GM12878 (cell line): ENCODE measurements around the gene ABCA9. TPM values are rescaled to one million over a fixed set of nuclear protein-coding genes. Genes with fewer than 3 reads are reported as not detected.

Source experiments
- ATAC-seq: fragments of 200-7000 bp; cut with Tn5 transposase; 3 replicates; pipeline ENCODE4 v1.9.1; 2020; ENCODE audit warnings: mild to moderate bottlenecking, moderate library complexity
- BruUV-seq: library from RNA; stranded (reverse); fragments of 400-500 nt; replicated peaks from 2 replicates; lab custom pipeline; 2021; lab: Mats Ljungman, UMichigan
- CTCF ChIA-PET: fragments of 300-600 bp; sonication (Branson Sonifier 250); formaldehyde crosslinking; extraction: SDS; loops from one replicate; lab custom pipeline; 2021; ENCODE audit warnings: inconsistent platforms; lab: Yijun Ruan, JAX
- POLR2A ChIA-PET: fragments of 350-600 bp; formaldehyde crosslinking; extraction: SDS; loops from one replicate; lab custom pipeline; 2021; ENCODE audit warnings: inconsistent platforms; lab: Charles Lee
- RAD21 ChIA-PET: fragments of 300-600 bp; sonication (Branson Sonifier 250); formaldehyde crosslinking; loops from one replicate; lab custom pipeline; 2023; ENCODE audit warnings: antibody characterized with exemption; ENCODE audit not compliant: unreplicated experiment; lab: Charles Lee
- SMC1A ChIA-PET: fragments of 300-600 bp; sonication (Branson Sonifier 250); formaldehyde crosslinking; loops from one replicate; lab custom pipeline; 2023; ENCODE audit not compliant: unreplicated experiment, uncharacterized antibody; lab: Charles Lee
- DNase-seq: peaks from one replicate; pipeline ENCODE4 v3.0.0-alpha.2; 2011; ENCODE audit warnings: low read depth, low spot score
- FAIRE-seq: peaks from 3 replicates; lab custom pipeline; 2011; peaks lifted over from hg19 to GRCh38; lab: Jason Lieb, UNC
- H2AFZ ChIP-seq: 2 replicates; pipeline ENCODE4 v1.6.0; 2011; ENCODE audit warnings: low read depth, low read length, control low read depth; ENCODE audit not compliant: control insufficient read depth
- H3K27ac ChIP-seq: 2 replicates; pipeline ENCODE4 v1.5.1; 2011; ENCODE audit warnings: control low read depth; ENCODE audit not compliant: control insufficient read depth, insufficient read depth
- H3K27me3 ChIP-seq, 2 experiments: replicated peaks in 1 of 2; 2 replicates each; pipeline versions ENCODE4 v1.6.0 to v1.6.1; 2011; ENCODE audit warnings: low read length in 1 of 2; ENCODE audit not compliant: control insufficient read depth in 2 of 2, insufficient read depth in 2 of 2
- H3K36me3 ChIP-seq, 2 experiments: 2 replicates each; pipeline ENCODE4 v1.5.1; 2011; ENCODE audit warnings: low read length in 1 of 2; ENCODE audit not compliant: control insufficient read depth in 2 of 2, insufficient read depth in 2 of 2
- H3K4me1 ChIP-seq: 2 replicates; pipeline ENCODE4 v1.6.1; 2011; ENCODE audit warnings: mild to moderate bottlenecking, low read length, moderate library complexity, mixed read lengths; ENCODE audit not compliant: control insufficient read depth, insufficient read depth
- H3K4me2 ChIP-seq: 2 replicates; pipeline ENCODE4 v1.6.0; 2011; ENCODE audit warnings: control low read depth; ENCODE audit not compliant: control insufficient read depth, insufficient read depth
- H3K4me3 ChIP-seq: fragments of 200-600 bp; sonication (generic); 2 replicates; pipeline ENCODE4 v1.5.1; 2016
- H3K79me2 ChIP-seq: 2 replicates; pipeline ENCODE4 v1.6.0; 2011; ENCODE audit warnings: low read length; ENCODE audit not compliant: control insufficient read depth, insufficient read depth
- H3K9ac ChIP-seq: 2 replicates; pipeline ENCODE4 v1.8.0; 2011; ENCODE audit warnings: low read length, control low read depth, mixed read lengths; ENCODE audit not compliant: control insufficient read depth, insufficient read depth
- H3K9me3 ChIP-seq: replicated peaks from 3 replicates; pipeline ENCODE4 v1.5.1; 2011; ENCODE audit warnings: mild to moderate bottlenecking, low read length; ENCODE audit not compliant: control insufficient read depth, insufficient read depth
- H4K20me1 ChIP-seq: 2 replicates; pipeline ENCODE4 v1.6.0; 2011; ENCODE audit not compliant: control insufficient read depth, insufficient read depth
- HDGF ChIP-seq: fragments of 450-650 bp; IDR thresholded peaks from 2 replicates; pipeline ENCODE4 v1.6.1; 2016; ENCODE audit warnings: antibody characterized with exemption
- IKZF2 ChIP-seq, 2 experiments: fragments of 450-650 bp; IDR thresholded peaks; 2 replicates each; pipeline ENCODE4 v1.6.1; 2017; ENCODE audit warnings: mild to moderate bottlenecking in 2 of 2, moderate library complexity in 2 of 2
- MEF2A ChIP-seq: IDR thresholded peaks from 2 replicates; pipeline ENCODE4 v1.6.1; 2011; ENCODE audit warnings: low read depth, mild to moderate bottlenecking, low read length, moderate library complexity; ENCODE audit not compliant: insufficient read depth
- RAD21 ChIP-seq: IDR thresholded peaks from 2 replicates; pipeline ENCODE4 v1.6.1; 2011; ENCODE audit warnings: mild to moderate bottlenecking, low read depth, low read length, moderate library complexity; ENCODE audit not compliant: insufficient read depth
- STAT3 ChIP-seq: IDR thresholded peaks from 2 replicates; pipeline ENCODE4 v1.6.1; 2011; ENCODE audit warnings: low read depth, low read length, improper control_type of control experiment
- WGBS: methylation state at CpG from one replicate; pipeline ENCODE4 v1.1.6; 2016; ENCODE audit warnings: low lambda C conversion rate; ENCODE audit not compliant: insufficient replicate concordance, insufficient coverage; ENCODE audit errors: missing lambda C conversion rate; 5-methylcytosine and 5-hydroxymethylcytosine counted together
- in situ Hi-C: fragments of 300-500 bp; cut with MboI; formaldehyde crosslinking; loops from 9 replicates; pipeline ENCODE4 v1.14.3; 2018; ENCODE audit warnings: mixed read lengths
- intact Hi-C: fragments of 100-400 bp; cut with micrococcal nuclease; formaldehyde crosslinking; loops from one replicate; pipeline ENCODE4 v1.14.2; 2022; ENCODE audit not compliant: unreplicated experiment
- polyA plus RNA-seq, 11 experiments: library from polyadenylated mRNA; depleted of rRNA in 4 of 11; unstranded in 6 of 11; stranded (reverse) in 5 of 11; fragments of >200 nt; fragmentation: Nextera tagmentation in 4 of 11; fragmentation: Illumina TruSeq in 1 of 11; extraction: Ambion mirVana in 4 of 11; extraction: Trizol in 1 of 11; gene quantifications; 1 replicate in 1 of 11; 2 replicates in 10 of 11; pipeline versions ENCODE4 v1.2.1 to v1.2.3, GENCODE V29; 2011 to 2016; ENCODE audit warnings: inconsistent platforms in 2 of 11, missing spikeins in 2 of 11, low read depth in 1 of 11
- total RNA-seq, 4 experiments: library from RNA; depleted of rRNA in 3 of 4; stranded (reverse); fragments of >200 nt in 3 of 4; fragmentation: Illumina TruSeq in 1 of 4; extraction: Trizol in 1 of 4; gene quantifications; 2 replicates each; pipeline versions ENCODE4 v1.2.1 to v1.2.3, GENCODE V29; 2013 to 2021
- TF ChIP-seq, protein P1 (sequence below), 3 experiments: IDR thresholded peaks in 2 of 3; conservative IDR thresholded peaks in 1 of 3; 2 replicates each; pipeline ENCODE4 v1.5.1; 2011; ENCODE audit warnings: low read depth in 3 of 3, low read length in 3 of 3, mild to moderate bottlenecking in 3 of 3, control low read depth in 2 of 3, moderate library complexity in 2 of 3, inconsistent platforms in 1 of 3, mixed read lengths in 1 of 3; ENCODE audit not compliant: control insufficient read depth in 2 of 3, insufficient read depth in 1 of 3; ENCODE audit errors: extremely low read depth in 1 of 3
- TF ChIP-seq, protein P2 (sequence below): fragments of 450-650 bp; IDR thresholded peaks from 2 replicates; pipeline ENCODE4 v1.6.1; 2017; ENCODE audit warnings: borderline replicate concordance

The ABCA9 gene
- total and polyA plus RNA-seq, 10 of the 15 experiments (the other 5 are each of a cell fraction or from before 2014, with no cell fraction given): under 0.01 to 2.9 (median 0.31) TPM

DNA sequence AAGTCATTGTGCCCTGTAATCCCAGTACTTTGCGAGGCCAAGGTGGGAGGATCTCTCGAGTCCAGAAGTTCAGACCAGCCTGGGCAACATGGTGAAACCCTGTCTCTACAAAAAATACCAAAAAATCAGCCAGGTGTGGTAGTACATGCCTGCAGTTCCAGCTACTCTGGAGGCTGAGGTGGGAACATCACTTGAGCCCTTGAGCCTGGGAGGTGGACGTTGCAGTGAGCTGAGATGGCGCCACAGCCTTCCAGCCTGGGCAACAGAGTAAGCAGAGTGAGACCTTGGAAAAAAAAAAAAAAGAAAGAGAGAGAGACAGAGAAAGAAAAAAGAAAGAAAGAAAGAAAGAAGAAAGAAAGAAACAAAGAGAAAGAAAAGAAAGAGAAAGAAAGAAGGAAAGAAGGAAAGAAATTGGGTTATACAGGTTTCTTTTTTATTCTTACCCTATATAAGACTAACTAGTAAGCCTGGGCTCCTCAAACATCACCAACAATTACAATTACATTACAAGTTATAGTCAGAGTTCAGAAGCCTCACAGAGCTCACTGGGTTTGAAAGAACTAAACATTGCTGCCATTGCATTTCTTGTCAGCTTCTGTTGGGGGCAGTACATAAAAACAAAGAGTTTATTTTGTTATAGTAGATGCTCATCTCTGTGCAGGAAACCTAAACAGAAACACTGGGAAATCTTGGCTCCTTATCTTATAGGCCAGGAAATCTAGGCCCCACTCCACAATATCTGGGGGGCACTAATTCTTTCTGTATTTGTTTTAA, 6.7 kb upstream of the ABCA9 start:
- no peaks in the 10 kb centered on the region for H3K79me2 ChIP-seq
- BruUV-seq: no TSS peak
- no peak overlapping the region for H3K4me3 ChIP-seq
- FAIRE-seq: no peak
- H3K9ac ChIP-seq: no peak overlapping the region
- RAD21 ChIA-PET: interaction anchor here (0.6 to 1.2 kb wide), 9 partner anchors 12 to 270 kb away, joined by 3 to 11 read pairs (median 3); no protein-coding TSS in a partner anchor
- SMC1A ChIA-PET: interaction anchor here (0.9 to 2.2 kb wide), 8 partner anchors 12 to 287 kb away, joined by 3 to 7 read pairs (median 4); no protein-coding TSS in a partner anchor
- CTCF ChIA-PET: interaction anchor here (0.7 to 1.8 kb wide), 10 partner anchors 8 to 291 kb away, joined by 3 to 7 read pairs (median 4); no protein-coding TSS in a partner anchor
- ATAC-seq: peak; percentile 47; the same call in 2 of the 3 replicates
- no peaks in the 10 kb centered on the region for H3K4me1 ChIP-seq
- DNase-seq: no peak
- 73% methylated on average over 4 of the region's 4 CpGs for WGBS
- TF ChIP-seq MEF2A (no peak), IKZF2 (IDR thresholded peaks at IDR 0.05) (no peak), RAD21 (peak; percentile 23; the same call in 1 of the 2 replicates), STAT3 (no peak), HDGF (0 out of 2 replicates have a peak, but pooled peaks have one; percentile 47)
- TF ChIP-seq, protein P1, sequence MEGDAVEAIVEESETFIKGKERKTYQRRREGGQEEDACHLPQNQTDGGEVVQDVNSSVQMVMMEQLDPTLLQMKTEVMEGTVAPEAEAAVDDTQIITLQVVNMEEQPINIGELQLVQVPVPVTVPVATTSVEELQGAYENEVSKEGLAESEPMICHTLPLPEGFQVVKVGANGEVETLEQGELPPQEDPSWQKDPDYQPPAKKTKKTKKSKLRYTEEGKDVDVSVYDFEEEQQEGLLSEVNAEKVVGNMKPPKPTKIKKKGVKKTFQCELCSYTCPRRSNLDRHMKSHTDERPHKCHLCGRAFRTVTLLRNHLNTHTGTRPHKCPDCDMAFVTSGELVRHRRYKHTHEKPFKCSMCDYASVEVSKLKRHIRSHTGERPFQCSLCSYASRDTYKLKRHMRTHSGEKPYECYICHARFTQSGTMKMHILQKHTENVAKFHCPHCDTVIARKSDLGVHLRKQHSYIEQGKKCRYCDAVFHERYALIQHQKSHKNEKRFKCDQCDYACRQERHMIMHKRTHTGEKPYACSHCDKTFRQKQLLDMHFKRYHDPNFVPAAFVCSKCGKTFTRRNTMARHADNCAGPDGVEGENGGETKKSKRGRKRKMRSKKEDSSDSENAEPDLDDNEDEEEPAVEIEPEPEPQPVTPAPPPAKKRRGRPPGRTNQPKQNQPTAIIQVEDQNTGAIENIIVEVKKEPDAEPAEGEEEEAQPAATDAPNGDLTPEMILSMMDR (IDR thresholded peaks at IDR 0.05 in 2 of 3, conservative IDR thresholded peaks at IDR 0.05 in 1 of 3; ENCODE audit: control insufficient read depth in 2 of 3, extremely low read depth in 1 of 3, insufficient read depth in 1 of 3, low read depth in 3 of 3, low read length in 3 of 3): peak; percentile 12 to 28 (median 15); a peak in 3 of 6 replicates
- TF ChIP-seq, protein P2, sequence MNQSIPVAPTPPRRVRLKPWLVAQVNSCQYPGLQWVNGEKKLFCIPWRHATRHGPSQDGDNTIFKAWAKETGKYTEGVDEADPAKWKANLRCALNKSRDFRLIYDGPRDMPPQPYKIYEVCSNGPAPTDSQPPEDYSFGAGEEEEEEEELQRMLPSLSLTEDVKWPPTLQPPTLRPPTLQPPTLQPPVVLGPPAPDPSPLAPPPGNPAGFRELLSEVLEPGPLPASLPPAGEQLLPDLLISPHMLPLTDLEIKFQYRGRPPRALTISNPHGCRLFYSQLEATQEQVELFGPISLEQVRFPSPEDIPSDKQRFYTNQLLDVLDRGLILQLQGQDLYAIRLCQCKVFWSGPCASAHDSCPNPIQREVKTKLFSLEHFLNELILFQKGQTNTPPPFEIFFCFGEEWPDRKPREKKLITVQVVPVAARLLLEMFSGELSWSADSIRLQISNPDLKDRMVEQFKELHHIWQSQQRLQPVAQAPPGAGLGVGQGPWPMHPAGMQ: no peak
- H4K20me1 ChIP-seq: no peaks in the 10 kb centered on the region
- no peaks in the 10 kb centered on the region for H3K27me3 ChIP-seq
- H3K9me3 ChIP-seq: peaks cover 2% of the 10 kb centered on the region; the same call in 1 of the 3 replicates
- in situ Hi-C loops (no loop called here), intact Hi-C loops (loop anchor here (10.0 kb wide), 1 partner anchor 293 kb away; no protein-coding TSS in a partner anchor)
- no peaks in the 10 kb centered on the region; a peak in 1 of 4 replicates for H3K36me3 ChIP-seq
- no peak overlapping the region for H3K4me2 ChIP-seq
- POLR2A ChIA-PET: interaction anchor here (0.6 to 1.1 kb wide), 2 partner anchors 168 to 189 kb away, joined by 3 to 4 read pairs; no protein-coding TSS in a partner anchor
- H3K27ac ChIP-seq: no peak overlapping the region
- no peak overlapping the region for H2AFZ ChIP-seq
